SK-N-SH (cell line): Measurements from ENCODE around the gene GALK2. TPM values are rescaled to one million over a fixed set of nuclear protein-coding genes. Genes with fewer than 3 reads are reported as not detected.

Experiments
- CTCF ChIA-PET: fragments of 300-600, 350-600 bp; formaldehyde crosslinking; extraction: SDS; loops from one replicate; lab custom pipeline; 2021; lab: Yijun Ruan, JAX
- POLR2A ChIA-PET: fragments of 350-600 bp; sonication (Branson Sonifier 250); formaldehyde crosslinking; extraction: SDS; loops from one replicate; lab custom pipeline; 2020; ENCODE audit warnings: antibody characterized with exemption, inconsistent platforms; lab: Yijun Ruan, JAX
- DNase-seq: peaks from one replicate; pipeline ENCODE4 v3.0.0; 2012
- H2AFZ ChIP-seq: fragments of 200-600 bp; sonication (generic); 2 replicates; pipeline ENCODE4 v1.8.1; 2016; ENCODE audit warnings: antibody characterized with exemption, mild to moderate bottlenecking, low read depth
- H3F3A ChIP-seq: fragments of 200-600 bp; sonication (generic); replicated peaks from 2 replicates; pipeline ENCODE3; 2016; ENCODE audit warnings: antibody characterized with exemption, mild to moderate bottlenecking; ENCODE audit not compliant: insufficient read depth
- H3K27ac ChIP-seq, 2 experiments: fragments of 200-500 bp in 1 of 2; fragments of 200-600 bp in 1 of 2; sonication (Bioruptor generic) in 1 of 2; sonication (generic), shearing (Covaris generic) in 1 of 2; 2 replicates each; pipeline versions ENCODE4 v1.5.1 to v1.6.1; 2014 to 2016; ENCODE audit warnings: low read depth in 2 of 2, inconsistent platforms in 1 of 2, low read length in 1 of 2, mild to moderate bottlenecking in 1 of 2, mixed read lengths in 1 of 2
- H3K27me3 ChIP-seq: fragments of 200-600 bp; sonication (generic), shearing (Covaris generic); 2 replicates; pipeline ENCODE4 v1.6.1; 2016; ENCODE audit warnings: mixed run types; ENCODE audit not compliant: insufficient read depth
- H3K36me3 ChIP-seq, 2 experiments: fragments of 200-500 bp in 1 of 2; fragments of 200-600 bp in 1 of 2; sonication (Bioruptor generic) in 1 of 2; sonication (generic) in 1 of 2; replicated peaks in 1 of 2; 2 replicates each; pipeline versions ENCODE3 to v1.5.1; 2014 to 2016; ENCODE audit warnings: low read length in 1 of 2, mild to moderate bottlenecking in 1 of 2; ENCODE audit not compliant: insufficient read depth in 2 of 2, control insufficient read depth in 1 of 2
- H3K4me1 ChIP-seq, 2 experiments: fragments of 200-500 bp in 1 of 2; fragments of 200-600 bp in 1 of 2; sonication (Bioruptor generic) in 1 of 2; sonication (generic), shearing (Covaris generic) in 1 of 2; 2 replicates each; pipeline versions ENCODE4 v1.5.1 to v1.6.1; 2014 to 2016; ENCODE audit warnings: low read depth in 1 of 2, low read length in 1 of 2, mixed run types in 1 of 2; ENCODE audit not compliant: insufficient read depth in 2 of 2, control insufficient read depth in 1 of 2
- H3K4me2 ChIP-seq: fragments of 200-600 bp; sonication (generic), shearing (Covaris generic); 2 replicates; pipeline ENCODE4 v1.6.1; 2017; ENCODE audit warnings: mixed run types
- H3K4me3 ChIP-seq, 2 experiments: fragments of 200-500 bp in 1 of 2; fragments of 200-600 bp in 1 of 2; sonication (Bioruptor generic) in 1 of 2; sonication (generic), shearing (Covaris generic) in 1 of 2; 2 replicates each; pipeline versions ENCODE4 v1.5.1 to v1.8.1; 2014 to 2016; ENCODE audit warnings: low read depth in 2 of 2, inconsistent platforms in 1 of 2, low read length in 1 of 2, mild to moderate bottlenecking in 1 of 2, mixed read lengths in 1 of 2, moderate library complexity in 1 of 2
- H3K79me2 ChIP-seq: fragments of 200-600 bp; sonication (generic); 2 replicates; pipeline ENCODE4 v1.8.1; 2017; ENCODE audit warnings: mild to moderate bottlenecking; ENCODE audit not compliant: insufficient read depth
- H3K9ac ChIP-seq: fragments of 200-600 bp; sonication (generic); 2 replicates; pipeline ENCODE4 v1.6.1; 2017; ENCODE audit warnings: mixed run types
- H3K9me2 ChIP-seq: fragments of 200-600 bp; sonication (generic); 2 replicates; pipeline ENCODE4 v1.6.1; 2017; ENCODE audit warnings: mixed run types
- H3K9me3 ChIP-seq: fragments of 200-600 bp; sonication (generic); 2 replicates; pipeline ENCODE4 v1.6.1; 2017; ENCODE audit warnings: mixed run types, mild to moderate bottlenecking, moderate library complexity
- H4K20me1 ChIP-seq: fragments of 200-600 bp; sonication (generic); 2 replicates; pipeline ENCODE4 v1.6.1; 2017; ENCODE audit warnings: mild to moderate bottlenecking, mixed run types; ENCODE audit not compliant: insufficient read depth
- CHD2 ChIP-seq: fragments of 150-350 bp; IDR thresholded peaks from 2 replicates; pipeline ENCODE4 v1.6.1; 2018; ENCODE audit warnings: low read length; ENCODE audit not compliant: partially characterized antibody
- ELF1 ChIP-seq: IDR thresholded peaks from 2 replicates; pipeline ENCODE4 v1.4.0; 2012
- EP300 ChIP-seq, 2 experiments: IDR thresholded peaks; 2 replicates each; pipeline versions ENCODE4 v1.4.0 to v1.6.1; 2012; ENCODE audit warnings: borderline replicate concordance in 1 of 2, low read depth in 1 of 2, low read length in 1 of 2
- EZH2phosphoT487 ChIP-seq: fragments of 200-600 bp; sonication (generic); IDR thresholded peaks from 2 replicates; pipeline ENCODE4 v1.6.1; 2017; ENCODE audit warnings: low read depth, mixed run types, mild to moderate bottlenecking, antibody characterized with exemption, moderate library complexity, borderline replicate concordance
- FOSL2 ChIP-seq: IDR thresholded peaks from 2 replicates; pipeline ENCODE4 v1.4.0; 2012; ENCODE audit warnings: low read depth, mild to moderate bottlenecking, moderate library complexity, borderline replicate concordance
- FOXM1 ChIP-seq: IDR thresholded peaks from 2 replicates; pipeline ENCODE4 v1.4.0; 2012; ENCODE audit warnings: low read depth, mild to moderate bottlenecking
- GATA2 ChIP-seq: sonication (generic); formaldehyde crosslinking; IDR thresholded peaks from 2 replicates; pipeline ENCODE4 v1.5.0; 2020; ENCODE audit warnings: mild to moderate bottlenecking, missing genetic modification reagents
- JUND ChIP-seq: IDR thresholded peaks from 2 replicates; pipeline ENCODE4 v1.4.0; 2012
- MAX ChIP-seq: IDR thresholded peaks from 2 replicates; pipeline ENCODE4 v1.4.0; 2012; ENCODE audit warnings: low read depth
- MEF2A ChIP-seq: IDR thresholded peaks from 2 replicates; pipeline ENCODE4 v1.4.0; 2012; ENCODE audit warnings: low read depth, borderline replicate concordance
- NFIC ChIP-seq: IDR thresholded peaks from 2 replicates; pipeline ENCODE4 v1.4.0; 2012; ENCODE audit warnings: borderline replicate concordance
- PBX3 ChIP-seq: IDR thresholded peaks from 2 replicates; pipeline ENCODE4; 2012
- POLR2AphosphoS5 ChIP-seq: IDR thresholded peaks from 2 replicates; pipeline ENCODE4 v1.6.1; 2012; ENCODE audit warnings: low read depth, low read length
- RAD21 ChIP-seq: IDR thresholded peaks from 2 replicates; pipeline ENCODE4 v1.6.1; 2012; ENCODE audit warnings: mild to moderate bottlenecking, low read length
- RCOR1 ChIP-seq: fragments of 150-350 bp; IDR thresholded peaks from 2 replicates; pipeline ENCODE4 v1.6.1; 2017; ENCODE audit warnings: antibody characterized with exemption, low read length
- REST ChIP-seq: IDR thresholded peaks from 2 replicates; pipeline ENCODE4 v1.6.1; 2012; ENCODE audit warnings: mild to moderate bottlenecking, low read depth, low read length, moderate library complexity
- SIN3A ChIP-seq: IDR thresholded peaks from 2 replicates; pipeline ENCODE4 v1.6.1; 2012; ENCODE audit warnings: low read depth, mild to moderate bottlenecking, low read length, moderate library complexity, borderline replicate concordance
- TAF1 ChIP-seq: IDR thresholded peaks from 2 replicates; pipeline ENCODE4 v1.6.1; 2012; ENCODE audit warnings: low read depth, mild to moderate bottlenecking, low read length, moderate library complexity, borderline replicate concordance
- TCF12 ChIP-seq: IDR thresholded peaks from 2 replicates; pipeline ENCODE4 v1.4.0; 2012
- ZBTB33 ChIP-seq: IDR thresholded peaks from 2 replicates; pipeline ENCODE4 v1.4.0; 2012; ENCODE audit warnings: low read depth, borderline replicate concordance
- WGBS: methylation state at CpG from one replicate; pipeline ENCODE4 v1.1.6; 2017; ENCODE audit warnings: low lambda C conversion rate; 5-methylcytosine and 5-hydroxymethylcytosine counted together
- polyA plus RNA-seq, 3 experiments: library from polyadenylated mRNA; depleted of rRNA; stranded (reverse); fragments of >200 nt; gene quantifications; 2 replicates each; pipeline ENCODE4 v1.2.3, GENCODE V29; 2012

GALK2 gene
- polyA plus RNA-seq, 1 of the 3 experiments (the other 2 are of a cell fraction), result 19.0 TPM

GRCh38 chr15:49236869-49237268, 66.8 kb downstream of the GALK2 start (continued):
- TF ChIP-seq CHD2, result peak; percentile 43
- no peak for TF ChIP-seq REST

GRCh38 chr15:49238342-49238741, 68.3 kb downstream of the GALK2 start:
- Histone ChIP-seq H2AFZ (no peak overlapping the region), H3K9me2 (no peaks in the 10 kb centered on the region), H3F3A (peaks cover 27% of the 10 kb centered on the region), H3K9me3 (no peaks in the 10 kb centered on the region), H3K4me1 (peaks cover 32 to 33% of the 10 kb centered on the region in 2 experiments; a peak in 3 of 4 replicates), H3K9ac (peak overlapping the region; percentile 10; the same call in 1 of the 2 replicates), H4K20me1 (no peaks in the 10 kb centered on the region), H3K4me3 (no peak overlapping the region), H3K27me3 (no peaks in the 10 kb centered on the region), H3K4me2 (peak overlapping the region; percentile 40; the same call in 1 of the 2 replicates), H3K27ac (peak overlapping the region; percentile 83 to 88), H3K79me2 (no peaks in the 10 kb centered on the region), H3K36me3 (peaks cover 5 to 8% of the 10 kb centered on the region in 2 experiments)
- peak; percentile 44 for DNase-seq
- CTCF ChIA-PET, result interaction anchor here (0.9 to 6.0 kb wide), 8 partner anchors 184 to 907 kb away, joined by 3 to 116 read pairs (median 14); partner anchors contain the start of gene FGF7
- POLR2A ChIA-PET, result interaction anchor here (0.7 kb wide), 1 partner anchor 185 kb away, joined by 3 read pairs; the partner anchor contains the start of gene FGF7
- WGBS, result 8% methylated on average over 2 of the region's 2 CpGs
- no peak for TF ChIP-seq REST
- 0 out of 2 replicates have a peak, but pooled peaks have one; percentile 42 for TF ChIP-seq FOXM1
- peak; percentile 53 for TF ChIP-seq RAD21
- TF ChIP-seq NFIC, result peak; percentile 96
- TF ChIP-seq SIN3A, result 0 out of 2 replicates have a peak, but pooled peaks have one; percentile 53
- TF ChIP-seq FOSL2, result no peak; the same call in 1 of the 2 replicates
- peak; percentile 80 for TF ChIP-seq CHD2
- peak; percentile 76 for TF ChIP-seq JUND
- TF ChIP-seq RCOR1, result peak; percentile 86; the same call in 1 of the 2 replicates
- TF ChIP-seq MAX, result 0 out of 2 replicates have a peak, but pooled peaks have one; percentile 22
- peak; percentile 91 for TF ChIP-seq POLR2AphosphoS5
- TF ChIP-seq GATA2 (CRISPR knock-in tag), result peak; percentile 82
- peak; percentile 97 for TF ChIP-seq PBX3
- no peak for TF ChIP-seq ELF1
- TF ChIP-seq TCF12, result peak; percentile 99
- peak; percentile 24; the same call in 1 of the 2 replicates for TF ChIP-seq MEF2A
- no peak for TF ChIP-seq EZH2phosphoT487
- no peak for TF ChIP-seq TAF1
- TF ChIP-seq EP300 (IDR thresholded peaks at IDR 0.05; ENCODE audit: borderline replicate concordance in 1 of 2, low read depth in 1 of 2, low read length in 1 of 2), result peak; percentile 95 to 98
- no peak for TF ChIP-seq ZBTB33
